GM23248 (cell line): ENCODE results near the gene PCED1A. TPM values are rescaled to one million over a fixed set of nuclear protein-coding genes. Genes with fewer than 3 reads are reported as not detected.

Experiments
- DNase-seq: peaks from one replicate; pipeline ENCODE4 v3.0.0-alpha.2; 2015
- H2AFZ ChIP-seq: fragments of 200-600 bp; sonication (generic); 2 replicates; pipeline ENCODE4 v1.6.1; 2016; ENCODE audit warnings: antibody characterized with exemption
- H3F3A ChIP-seq: fragments of 200-600 bp; sonication (generic); 2 replicates; pipeline ENCODE4 v1.6.1; 2016; ENCODE audit warnings: mild to moderate bottlenecking, antibody characterized with exemption, mixed run types; ENCODE audit not compliant: insufficient read depth
- H3K27ac ChIP-seq: fragments of 200-600 bp; sonication (generic); 2 replicates; pipeline ENCODE4 v1.5.1; 2016; ENCODE audit warnings: mild to moderate bottlenecking
- H3K27me3 ChIP-seq: fragments of 200-600 bp; sonication (generic); replicated peaks from 2 replicates; pipeline ENCODE4 v1.6.1; 2016; ENCODE audit warnings: mild to moderate bottlenecking; ENCODE audit not compliant: insufficient read depth
- H3K36me3 ChIP-seq: fragments of 200-600 bp; sonication (generic); 2 replicates; pipeline ENCODE4 v1.6.1; 2016; ENCODE audit warnings: low read depth, mild to moderate bottlenecking
- H3K4me1 ChIP-seq: fragments of 200-600 bp; sonication (generic); 2 replicates; pipeline ENCODE4 v1.6.1; 2016; ENCODE audit warnings: mild to moderate bottlenecking; ENCODE audit not compliant: insufficient read depth
- H3K4me2 ChIP-seq: fragments of 200-600 bp; sonication (generic); one replicate; pipeline ENCODE4 v1.6.1; 2016; ENCODE audit warnings: mild to moderate bottlenecking; ENCODE audit not compliant: unreplicated experiment
- H3K4me3 ChIP-seq: fragments of 200-600 bp; sonication (generic); 2 replicates; pipeline ENCODE4 v1.5.1; 2016; ENCODE audit warnings: mild to moderate bottlenecking
- H3K79me2 ChIP-seq: fragments of 200-600 bp; sonication (generic); 2 replicates; pipeline ENCODE4 v1.6.1; 2016; ENCODE audit warnings: mild to moderate bottlenecking; ENCODE audit not compliant: insufficient read depth
- H3K9ac ChIP-seq: fragments of 200-600 bp; sonication (generic); 2 replicates; pipeline ENCODE4 v1.6.1; 2016; ENCODE audit warnings: mild to moderate bottlenecking
- H3K9me2 ChIP-seq: fragments of 200-600 bp; sonication (generic); 2 replicates; pipeline ENCODE4 v1.6.1; 2016; ENCODE audit warnings: mixed run types, mild to moderate bottlenecking, moderate library complexity; ENCODE audit not compliant: insufficient read depth
- H3K9me3 ChIP-seq: fragments of 200-600 bp; sonication (generic); one replicate; pipeline ENCODE4 v1.6.1; 2017; ENCODE audit warnings: low read depth
- H4K20me1 ChIP-seq: fragments of 200-600 bp; sonication (generic); 2 replicates; pipeline ENCODE4 v1.6.0; 2016; ENCODE audit not compliant: insufficient read depth
- EZH2 ChIP-seq: fragments of 200-600 bp; sonication (generic); IDR thresholded peaks from 2 replicates; pipeline ENCODE4 v1.6.1; 2018; ENCODE audit warnings: antibody characterized with exemption, mild to moderate bottlenecking; ENCODE audit not compliant: insufficient read depth, poor library complexity, severe bottlenecking
- EZH2phosphoT487 ChIP-seq: fragments of 200-600 bp; sonication (generic); IDR thresholded peaks from 2 replicates; pipeline ENCODE4 v1.6.1; 2018; ENCODE audit warnings: antibody characterized with exemption, moderate library complexity, mild to moderate bottlenecking, low read depth; ENCODE audit not compliant: insufficient read depth
- WGBS, 2 experiments: methylation state at CpG; one replicate each; pipeline ENCODE4 v1.1.6; 2015 to 2017; ENCODE audit warnings: low lambda C conversion rate in 2 of 2, low coverage in 1 of 2; ENCODE audit errors: missing lambda C conversion rate in 2 of 2; 5-methylcytosine and 5-hydroxymethylcytosine counted together
- in situ Hi-C: fragments of 300-500 bp; cut with MboI; formaldehyde crosslinking; loops from 2 replicates; pipeline ENCODE4 v1.15.0; 2020
- polyA plus RNA-seq: library from polyadenylated mRNA; unstranded; fragments of >200 nt; fragmentation: Nextera tagmentation; extraction: Ambion mirVana; gene quantifications from 2 replicates; pipeline ENCODE4 v1.2.1, GENCODE V29; 2016
- total RNA-seq: library from RNA; depleted of rRNA; stranded (reverse); fragments of >200 nt; shearing (Covaris generic); gene quantifications from 2 replicates; pipeline ENCODE4 v1.2.3, GENCODE V29; 2014

Gene PCED1A
- total and polyA plus RNA-seq, 2 experiments from 2014 or later: 17.3 to 39.2 TPM

DNA sequence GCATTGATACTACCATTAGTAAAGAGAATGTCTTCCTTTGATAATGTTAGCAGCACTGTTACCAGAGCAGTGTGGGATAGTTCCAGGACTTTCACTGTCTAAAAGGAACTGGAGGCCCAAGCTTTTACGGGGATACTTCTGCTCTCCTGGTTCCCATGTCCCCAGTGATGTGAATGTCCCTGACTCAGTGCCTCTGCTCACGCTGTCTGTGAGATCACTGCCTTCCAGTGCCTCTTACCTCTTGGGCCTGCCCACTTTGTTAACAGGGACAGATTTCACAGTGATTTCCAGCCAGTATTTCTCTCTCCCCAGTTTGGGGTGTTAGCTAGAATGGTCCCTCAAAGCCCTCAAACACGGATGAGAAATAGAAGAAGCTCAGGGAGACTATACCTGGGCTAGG lies 47.3 kb upstream of the PCED1A start:
- Histone ChIP-seq H2AFZ (no peak overlapping the region), H4K20me1 (peaks cover 14% of the 10 kb centered on the region), H3K27me3 (no peaks in the 10 kb centered on the region), H3K9me3 (no peaks in the 10 kb centered on the region), H3K4me1 (peaks cover 12% of the 10 kb centered on the region), H3K36me3 (no peaks in the 10 kb centered on the region), H3K9ac (no peak overlapping the region), H3K9me2 (no peaks in the 10 kb centered on the region), H3K4me2 (no peak overlapping the region), H3K79me2 (peaks cover 98% of the 10 kb centered on the region), H3K27ac (no peak overlapping the region), H3F3A (no peaks in the 10 kb centered on the region), H3K4me3 (no peak overlapping the region)
- TF ChIP-seq EZH2: no peak
- no peak for TF ChIP-seq EZH2phosphoT487
- DNase-seq: no peak
- in situ Hi-C loops: no loop called here
- 88 to 94% methylated on average over 3 of the region's 3 CpGs for WGBS, 2 experiments

DNA sequence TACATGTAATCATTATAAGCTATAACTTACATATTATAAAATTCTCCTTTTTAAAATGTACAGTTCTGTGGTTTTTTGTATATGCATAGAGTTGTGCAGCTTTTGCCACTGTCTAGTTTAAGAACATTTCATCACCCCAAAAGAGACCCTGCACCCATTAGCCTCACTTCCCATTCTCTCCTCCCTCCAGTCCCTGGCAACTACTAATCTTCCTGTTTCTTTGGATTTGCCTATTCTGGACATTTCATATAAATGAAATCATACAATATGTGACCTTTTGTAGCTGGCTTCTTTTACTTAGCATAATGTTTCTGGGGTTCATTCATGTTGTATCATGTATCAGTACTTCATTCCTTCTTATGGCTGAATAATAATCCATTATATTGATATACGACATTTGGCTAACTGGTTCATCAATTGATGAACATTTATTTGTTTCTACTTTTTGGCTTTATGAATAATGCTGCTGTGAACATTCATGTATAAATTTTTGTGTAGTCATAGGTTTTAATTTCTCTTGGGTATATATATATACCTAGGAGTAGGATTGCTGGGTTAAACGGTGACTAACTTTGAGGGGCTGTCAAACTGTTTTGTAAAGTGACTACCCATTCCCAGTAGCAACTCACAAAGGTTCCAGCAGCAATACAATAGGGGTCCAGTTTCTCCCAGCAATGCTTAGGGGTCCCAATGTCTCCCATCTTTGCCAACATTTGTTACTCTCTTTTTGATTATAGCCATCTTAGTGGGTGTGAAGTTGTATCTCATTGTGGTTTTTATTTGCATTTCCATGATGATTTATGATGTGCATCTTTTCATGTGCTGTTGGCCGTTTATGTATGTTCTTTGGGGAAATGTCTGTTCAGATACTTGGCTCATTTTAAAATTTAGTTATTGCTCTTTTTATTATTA lies 43.5 kb upstream of the PCED1A start:
- no peak overlapping the region for H3K9ac ChIP-seq
- H3K79me2 ChIP-seq: peaks cover 94% of the 10 kb centered on the region
- no peak for TF ChIP-seq EZH2phosphoT487
- TF ChIP-seq EZH2: no peak
- H4K20me1 ChIP-seq: peaks cover 10% of the 10 kb centered on the region; the same call in 1 of the 2 replicates
- no peaks in the 10 kb centered on the region for H3K9me2 ChIP-seq
- DNase-seq: no peak
- H3K27ac ChIP-seq: no peak overlapping the region
- H3K9me3 ChIP-seq: no peaks in the 10 kb centered on the region
- H3K4me1 ChIP-seq: peaks cover 13% of the 10 kb centered on the region
- WGBS, 2 experiments: 88 to 94% methylated on average over 3 of the region's 3 CpGs
- no peak overlapping the region for H3K4me3 ChIP-seq
- no peak overlapping the region for H2AFZ ChIP-seq
- no peaks in the 10 kb centered on the region for H3K27me3 ChIP-seq
- in situ Hi-C loops: no loop called here
- H3K36me3 ChIP-seq: no peaks in the 10 kb centered on the region
- no peak overlapping the region for H3K4me2 ChIP-seq
- H3F3A ChIP-seq: peaks cover 9% of the 10 kb centered on the region

DNA sequence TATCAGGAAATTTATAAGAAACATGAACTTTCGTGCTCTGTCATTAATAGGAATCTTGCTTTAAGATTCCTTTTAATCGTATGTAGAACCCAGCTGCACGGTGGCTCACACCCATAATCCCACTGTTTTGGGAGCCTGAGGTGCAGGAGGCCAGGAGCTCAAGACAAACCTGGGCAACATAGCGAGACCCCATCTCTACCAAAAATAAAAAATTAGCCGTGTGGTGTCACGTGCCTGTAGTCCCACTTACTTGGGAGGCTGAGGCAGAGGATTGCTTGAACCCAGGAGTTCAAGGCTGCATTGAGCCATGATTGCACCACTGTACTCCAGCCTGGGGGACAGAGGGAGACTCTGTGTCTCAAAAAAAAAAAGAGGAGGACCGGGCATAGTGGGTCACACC lies 40.2 kb upstream of the PCED1A start:
- in situ Hi-C loops: no loop called here
- Histone ChIP-seq H3K4me2 (no peak overlapping the region), H3K9me2 (no peaks in the 10 kb centered on the region), H2AFZ (no peak overlapping the region), H3K9ac (no peak overlapping the region), H3K4me3 (no peak overlapping the region), H3K27ac (no peak overlapping the region), H4K20me1 (peaks cover 10% of the 10 kb centered on the region; the same call in 1 of the 2 replicates), H3K79me2 (peaks cover 91% of the 10 kb centered on the region), H3K9me3 (no peaks in the 10 kb centered on the region), H3K27me3 (no peaks in the 10 kb centered on the region), H3K36me3 (no peaks in the 10 kb centered on the region), H3F3A (peaks cover 19% of the 10 kb centered on the region), H3K4me1 (peaks cover 18% of the 10 kb centered on the region)
- TF ChIP-seq EZH2 (no peak), EZH2phosphoT487 (no peak)
- WGBS, 2 experiments: 83 to 88% methylated on average over 7 of the region's 7 CpGs
- DNase-seq: no peak

DNA sequence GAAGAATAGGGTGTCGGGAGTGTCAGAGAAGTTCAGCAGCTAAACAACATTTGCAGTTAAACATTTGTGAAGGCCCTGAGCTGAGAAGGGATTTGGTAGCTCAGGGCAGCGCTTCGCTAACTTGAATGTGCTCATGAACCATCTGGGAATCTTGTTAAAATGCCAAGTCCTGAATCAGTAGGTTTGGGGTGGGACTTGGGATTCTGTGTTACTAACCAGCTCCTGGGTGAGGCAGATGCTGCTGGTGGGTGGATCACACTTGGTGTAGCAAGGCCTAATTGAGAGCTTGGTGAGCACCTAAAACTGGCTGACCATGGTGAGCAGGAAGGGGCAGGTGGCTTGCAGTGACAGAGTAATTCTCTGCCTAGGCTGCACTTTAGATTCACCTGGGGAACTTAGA lies 38.7 kb upstream of the PCED1A start:
- peaks cover 12% of the 10 kb centered on the region for H3K4me1 ChIP-seq
- 0 out of 2 replicates have a peak overlapping the region, but pooled peaks have one; percentile 19 for H3K9ac ChIP-seq
- H3K36me3 ChIP-seq: no peaks in the 10 kb centered on the region
- H3K9me2 ChIP-seq: no peaks in the 10 kb centered on the region
- in situ Hi-C loops: no loop called here
- no peak overlapping the region for H3K4me3 ChIP-seq
- H3K27me3 ChIP-seq: no peaks in the 10 kb centered on the region
- no peak for TF ChIP-seq EZH2phosphoT487
- no peak for TF ChIP-seq EZH2
- WGBS, 2 experiments: 3 to 4% methylated on average over 3 of the region's 3 CpGs
- H4K20me1 ChIP-seq: peaks cover 6% of the 10 kb centered on the region; the same call in 1 of the 2 replicates
- peaks cover 19% of the 10 kb centered on the region for H3F3A ChIP-seq
- H3K4me2 ChIP-seq: peak overlapping the region; percentile 29
- H3K27ac ChIP-seq: peak overlapping the region; percentile 49
- peaks cover 91% of the 10 kb centered on the region for H3K79me2 ChIP-seq
- DNase-seq: peak; percentile 95
- no peak overlapping the region for H2AFZ ChIP-seq
- no peaks in the 10 kb centered on the region for H3K9me3 ChIP-seq
